Mesenchymal stem cell (in vitro differentiated cells and primary cell): ENCODE measurements around the gene DNAJC9.

Experiments
- DNase-seq: peaks from one replicate; pipeline ENCODE4 v3.0.0-alpha.2; 2013
- H2AFZ ChIP-seq: one replicate; pipeline ENCODE4 v1.6.1; 2013; ENCODE audit warnings: low read depth, mild to moderate bottlenecking, control low read depth, inconsistent platforms, low read length, moderate library complexity
- H2AK5ac ChIP-seq: 2 replicates; pipeline ENCODE4 v1.6.1; 2013; ENCODE audit warnings: low read length, moderate library complexity, mild to moderate bottlenecking, inconsistent platforms; ENCODE audit not compliant: severe bottlenecking
- H2BK120ac ChIP-seq: one replicate; pipeline ENCODE4 v1.6.1; 2013; ENCODE audit warnings: low read depth, mild to moderate bottlenecking, inconsistent platforms, low read length, moderate library complexity
- H2BK12ac ChIP-seq, 2 experiments: one replicate each; pipeline ENCODE4 v1.6.1; 2013; ENCODE audit warnings: inconsistent platforms in 2 of 2, low read length in 2 of 2, mild to moderate bottlenecking in 2 of 2, moderate library complexity in 2 of 2, control low read depth in 1 of 2
- H2BK15ac ChIP-seq: one replicate; pipeline ENCODE4 v1.6.1; 2013; ENCODE audit warnings: mild to moderate bottlenecking, low read depth, inconsistent platforms; ENCODE audit not compliant: poor library complexity, severe bottlenecking
- H2BK5ac ChIP-seq: 2 replicates; pipeline ENCODE4 v1.6.1; 2013; ENCODE audit warnings: low read depth, mild to moderate bottlenecking, low read length, control low read depth, inconsistent platforms; ENCODE audit not compliant: poor library complexity, severe bottlenecking
- H3K14ac ChIP-seq, 2 experiments: one replicate each; pipeline ENCODE4 v1.6.1; 2013; ENCODE audit warnings: inconsistent platforms in 2 of 2, low read length in 2 of 2, control low read depth in 1 of 2, mild to moderate bottlenecking in 1 of 2, moderate library complexity in 1 of 2
- H3K18ac ChIP-seq, 2 experiments: one replicate each; pipeline ENCODE4 v1.6.1; 2013; ENCODE audit warnings: inconsistent platforms in 2 of 2, low read length in 2 of 2, control low read depth in 1 of 2, low read depth in 1 of 2, mild to moderate bottlenecking in 1 of 2
- H3K23ac ChIP-seq, 2 experiments: one replicate each; pipeline ENCODE4 v1.6.1; 2013; ENCODE audit warnings: inconsistent platforms in 2 of 2, low read length in 2 of 2, mild to moderate bottlenecking in 2 of 2, moderate library complexity in 2 of 2, control low read depth in 1 of 2
- H3K27ac ChIP-seq: 2 replicates; pipeline ENCODE4 v1.5.1; 2013; ENCODE audit warnings: mild to moderate bottlenecking, moderate library complexity, low read length, control low read depth, inconsistent platforms; ENCODE audit not compliant: poor library complexity, severe bottlenecking
- H3K27me3 ChIP-seq, 2 experiments: 2 replicates each; pipeline versions ENCODE4 v1.6.1 to v1.7.0; 2013; ENCODE audit warnings: low read length in 2 of 2, mild to moderate bottlenecking in 2 of 2, moderate library complexity in 2 of 2, control low read depth in 1 of 2, inconsistent platforms in 1 of 2; ENCODE audit not compliant: control insufficient read depth in 1 of 2, insufficient read depth in 1 of 2
- H3K36me3 ChIP-seq, 2 experiments: 2 replicates each; pipeline versions ENCODE4 v1.6.1 to v1.7.0; 2013; ENCODE audit warnings: low read length in 2 of 2, control low read depth in 1 of 2, inconsistent platforms in 1 of 2, low read depth in 1 of 2, mild to moderate bottlenecking in 1 of 2; ENCODE audit not compliant: insufficient read depth in 2 of 2, control insufficient read depth in 1 of 2
- H3K4ac ChIP-seq, 2 experiments: one replicate each; pipeline ENCODE4 v1.6.1; 2013; ENCODE audit warnings: inconsistent platforms in 2 of 2, low read length in 2 of 2, mild to moderate bottlenecking in 2 of 2, moderate library complexity in 2 of 2, control low read depth in 1 of 2, low read depth in 1 of 2
- H3K4me1 ChIP-seq: 2 replicates; pipeline ENCODE4 v1.6.1; 2013; ENCODE audit warnings: low read depth, low read length, control low read depth; ENCODE audit not compliant: control insufficient read depth, insufficient read depth
- H3K4me2 ChIP-seq: 2 replicates; pipeline ENCODE4 v1.6.1; 2013; ENCODE audit warnings: low read length, mild to moderate bottlenecking, inconsistent platforms; ENCODE audit not compliant: poor library complexity, severe bottlenecking
- H3K4me3 ChIP-seq, 2 experiments: 2 replicates each; pipeline versions ENCODE4 v1.5.1 to v1.7.0; 2013; ENCODE audit warnings: low read length in 2 of 2, mild to moderate bottlenecking in 2 of 2, control low read depth in 1 of 2, low read depth in 1 of 2; ENCODE audit not compliant: insufficient read depth in 1 of 2
- H3K79me1 ChIP-seq: replicated peaks from 2 replicates; pipeline ENCODE4 v1.6.1; 2013; ENCODE audit warnings: mild to moderate bottlenecking, control low read depth, low read length, inconsistent platforms; ENCODE audit not compliant: poor library complexity, severe bottlenecking
- H3K9ac ChIP-seq: 2 replicates; pipeline ENCODE4 v1.7.0; 2013; ENCODE audit warnings: mild to moderate bottlenecking, low read length, moderate library complexity
- H3K9me3 ChIP-seq: 2 replicates; pipeline ENCODE4 v1.7.0; 2013; ENCODE audit warnings: mild to moderate bottlenecking, low read length; ENCODE audit not compliant: control insufficient read depth
- H4K8ac ChIP-seq: one replicate; pipeline ENCODE4 v1.6.1; 2013; ENCODE audit warnings: inconsistent platforms, mild to moderate bottlenecking, low read length, moderate library complexity
- H4K91ac ChIP-seq: one replicate; pipeline ENCODE4 v1.6.1; 2013; ENCODE audit warnings: mild to moderate bottlenecking, low read length, inconsistent platforms
- WGBS: methylation state at CpG from one replicate; pipeline ENCODE4 v1.1.7; 2013; ENCODE audit warnings: mixed read lengths; 5-methylcytosine and 5-hydroxymethylcytosine counted together

The DNAJC9 gene

GRCh38 chr10:73215749-73216148 lies 31.3 kb downstream of the DNAJC9 start:
- Histone ChIP-seq H3K23ac (no peak overlapping the region), H3K36me3 (peaks cover 6 to 33% of the 10 kb centered on the region in 2 experiments), H2BK5ac (no peak overlapping the region), H3K18ac (no peak overlapping the region), H3K27me3 (no peaks in the 10 kb centered on the region), H2BK12ac (no peak overlapping the region), H4K91ac (no peak overlapping the region), H2BK15ac (no peak overlapping the region), H3K9ac (no peak overlapping the region), H3K4ac (no peak overlapping the region), H2BK120ac (no peak overlapping the region), H3K14ac (no peak overlapping the region), H3K4me1 (peaks cover 1% of the 10 kb centered on the region), H2AFZ (no peak overlapping the region), H4K8ac (no peak overlapping the region), H3K9me3 (no peaks in the 10 kb centered on the region), H2AK5ac (no peak overlapping the region), H3K79me1 (peaks cover 8% of the 10 kb centered on the region), H3K27ac (no peak overlapping the region), H3K4me3 (no peak overlapping the region), H3K4me2 (no peak overlapping the region)
- WGBS, result 100% methylated on average over 1 of the region's 1 CpG
- DNase-seq, result no peak

- Histone ChIP-seq H3K4me3 (no peak overlapping the region), H3K9me3 (no peaks in the 10 kb centered on the region), H3K4ac (no peak overlapping the region), H3K14ac (no peak overlapping the region), H3K79me1 (peaks cover 5% of the 10 kb centered on the region), H4K8ac (no peak overlapping the region), H2BK120ac (no peak overlapping the region), H4K91ac (no peak overlapping the region), H3K4me2 (no peak overlapping the region), H2AFZ (no peak overlapping the region), H3K18ac (no peak overlapping the region), H3K9ac (peak overlapping the region; percentile 13), H3K36me3 (peaks cover 15 to 17% of the 10 kb centered on the region in 2 experiments), H2BK15ac (no peak overlapping the region), H3K27me3 (no peaks in the 10 kb centered on the region), H2BK5ac (no peak overlapping the region), H2AK5ac (no peak overlapping the region), H3K4me1 (peaks cover 1% of the 10 kb centered on the region), H3K27ac (no peak overlapping the region), H3K23ac (no peak overlapping the region), H2BK12ac (no peak overlapping the region)
- no peak for DNase-seq
- WGBS, result 100% methylated on average over 2 of the region's 4 CpGs
Observed at GRCh38 chr10:73211106-73211811, 35.8 kb downstream of the DNAJC9 start.

DNA sequence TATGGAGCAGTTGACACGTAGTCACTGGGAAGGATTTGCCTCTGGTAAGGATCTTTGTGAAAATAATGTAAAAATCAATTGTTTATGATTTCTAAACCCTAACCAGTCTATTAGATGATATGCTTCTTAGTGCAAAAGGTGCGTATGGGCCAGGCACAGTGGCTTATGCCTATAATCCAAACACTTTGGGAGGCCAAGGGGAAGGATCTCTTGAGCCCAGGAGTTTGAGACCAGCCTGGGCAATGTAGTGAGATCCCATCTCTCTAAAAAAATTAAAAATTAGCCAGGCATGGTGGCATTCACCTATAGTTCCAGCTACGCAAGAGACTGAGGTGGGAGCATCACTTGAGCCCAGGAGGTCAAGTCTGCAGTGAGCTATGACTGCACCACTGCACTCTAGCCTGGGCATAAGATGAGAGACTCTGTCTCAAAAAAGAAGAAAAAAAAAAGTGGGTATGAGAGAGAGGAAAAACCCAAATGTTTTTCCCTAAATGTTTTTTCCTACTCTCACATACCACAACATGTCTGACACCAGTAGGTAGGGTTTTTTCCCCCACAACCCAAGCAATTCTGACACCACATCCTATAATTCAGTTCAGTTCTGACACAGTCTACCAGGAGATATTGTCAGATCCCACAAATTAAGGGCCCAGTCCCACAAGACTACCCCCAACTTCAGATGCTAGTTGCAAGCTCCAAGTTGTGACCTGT lies 36.5 kb downstream of the DNAJC9 start:
- H3K4me3 ChIP-seq, result no peak overlapping the region
- H2BK12ac ChIP-seq, result no peak overlapping the region
- peaks cover 11 to 15% of the 10 kb centered on the region in 2 experiments for H3K36me3 ChIP-seq
- H3K14ac ChIP-seq, result no peak overlapping the region
- H2BK5ac ChIP-seq, result no peak overlapping the region
- H4K91ac ChIP-seq, result no peak overlapping the region
- H3K9ac ChIP-seq, result peak overlapping the region; percentile 13
- no peak overlapping the region for H3K4ac ChIP-seq
- 87% methylated on average over 3 of the region's 3 CpGs for WGBS
- DNase-seq, result no peak
- no peak overlapping the region for H3K18ac ChIP-seq
- H2AFZ ChIP-seq, result no peak overlapping the region
- no peak overlapping the region for H3K27ac ChIP-seq
- no peak overlapping the region for H4K8ac ChIP-seq
- H3K79me1 ChIP-seq, result peaks cover 5% of the 10 kb centered on the region
- no peaks in the 10 kb centered on the region for H3K9me3 ChIP-seq
- peaks cover 1% of the 10 kb centered on the region for H3K4me1 ChIP-seq
- H3K4me2 ChIP-seq, result no peak overlapping the region
- H3K27me3 ChIP-seq, result no peaks in the 10 kb centered on the region
- H2BK120ac ChIP-seq, result no peak overlapping the region
- no peak overlapping the region for H3K23ac ChIP-seq
- no peak overlapping the region for H2AK5ac ChIP-seq
- H2BK15ac ChIP-seq, result no peak overlapping the region

DNA sequence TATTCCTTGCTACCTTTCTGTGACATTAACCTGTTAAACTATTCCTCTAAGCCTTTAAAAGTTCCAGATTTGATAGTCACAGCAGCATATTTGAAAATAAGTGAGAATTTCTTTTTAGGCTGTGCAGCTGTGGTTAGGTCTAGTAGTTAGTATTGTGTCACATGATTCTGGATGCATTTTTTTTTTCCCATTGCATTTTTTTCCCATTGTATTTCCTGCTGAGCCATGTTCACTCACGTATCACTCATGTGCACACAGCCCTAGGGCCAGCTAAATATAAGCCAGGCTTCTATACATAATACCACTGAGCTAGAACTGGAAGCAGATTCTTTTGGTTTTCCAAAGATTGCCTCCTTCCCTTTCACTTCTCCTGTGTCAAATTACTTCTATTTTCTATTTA lies 37.4 kb downstream of the DNAJC9 start:
- Histone ChIP-seq H3K4me1 (peaks cover 1% of the 10 kb centered on the region), H3K23ac (no peak overlapping the region), H3K27ac (no peak overlapping the region), H3K79me1 (peaks cover 4% of the 10 kb centered on the region), H2BK5ac (no peak overlapping the region), H3K36me3 (peaks cover 13 to 15% of the 10 kb centered on the region in 2 experiments), H3K4me2 (no peak overlapping the region), H2BK12ac (no peak overlapping the region), H2AK5ac (no peak overlapping the region), H3K4me3 (no peak overlapping the region), H3K9ac (peak overlapping the region; percentile 44), H3K9me3 (no peaks in the 10 kb centered on the region), H3K27me3 (no peaks in the 10 kb centered on the region), H3K18ac (no peak overlapping the region), H3K4ac (no peak overlapping the region), H2BK120ac (no peak overlapping the region), H4K91ac (no peak overlapping the region), H4K8ac (no peak overlapping the region), H2BK15ac (no peak overlapping the region), H2AFZ (no peak overlapping the region), H3K14ac (no peak overlapping the region)
- 74% methylated on average over 1 of the region's 1 CpG for WGBS
- peak; percentile 38 for DNase-seq
